LNCAP (cell line): ENCODE data around the gene GGN.

Experiments used
- TF ChIP-seq, protein P1 (sequence below): fragments of 450-650 bp; IDR thresholded peaks from 2 replicates; pipeline ENCODE4 v1.5.1; 2017; ENCODE audit warnings: mild to moderate bottlenecking

GGN gene, protein sequence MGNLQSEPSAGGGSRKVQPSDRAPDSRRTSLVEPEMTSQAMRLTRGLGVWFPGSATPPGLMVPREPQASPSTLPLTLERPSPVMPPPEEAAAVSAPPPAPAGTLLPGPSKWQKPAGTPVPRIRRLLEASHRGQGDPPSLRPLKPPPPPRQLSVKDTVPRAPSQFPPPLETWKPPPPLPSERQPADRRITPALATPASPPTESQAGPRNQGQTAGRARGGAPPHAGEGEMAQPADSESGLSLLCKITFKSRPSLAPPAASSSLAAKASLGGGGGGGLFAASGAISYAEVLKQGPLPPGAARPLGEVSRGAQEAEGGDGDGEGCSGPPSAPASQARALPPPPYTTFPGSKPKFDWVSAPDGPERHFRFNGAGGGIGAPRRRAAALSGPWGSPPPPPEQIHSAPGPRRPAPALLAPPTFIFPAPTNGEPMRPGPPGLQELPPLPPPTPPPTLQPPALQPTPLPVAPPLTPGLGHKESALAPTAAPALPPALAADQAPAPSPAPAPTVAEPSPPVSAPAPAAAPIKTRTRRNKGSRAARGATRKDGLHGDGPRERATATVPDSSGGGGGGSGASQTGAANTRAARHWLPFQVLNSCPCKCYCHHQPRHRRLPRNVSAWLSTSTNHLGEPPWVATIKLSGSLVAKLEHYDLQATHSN

DNA sequence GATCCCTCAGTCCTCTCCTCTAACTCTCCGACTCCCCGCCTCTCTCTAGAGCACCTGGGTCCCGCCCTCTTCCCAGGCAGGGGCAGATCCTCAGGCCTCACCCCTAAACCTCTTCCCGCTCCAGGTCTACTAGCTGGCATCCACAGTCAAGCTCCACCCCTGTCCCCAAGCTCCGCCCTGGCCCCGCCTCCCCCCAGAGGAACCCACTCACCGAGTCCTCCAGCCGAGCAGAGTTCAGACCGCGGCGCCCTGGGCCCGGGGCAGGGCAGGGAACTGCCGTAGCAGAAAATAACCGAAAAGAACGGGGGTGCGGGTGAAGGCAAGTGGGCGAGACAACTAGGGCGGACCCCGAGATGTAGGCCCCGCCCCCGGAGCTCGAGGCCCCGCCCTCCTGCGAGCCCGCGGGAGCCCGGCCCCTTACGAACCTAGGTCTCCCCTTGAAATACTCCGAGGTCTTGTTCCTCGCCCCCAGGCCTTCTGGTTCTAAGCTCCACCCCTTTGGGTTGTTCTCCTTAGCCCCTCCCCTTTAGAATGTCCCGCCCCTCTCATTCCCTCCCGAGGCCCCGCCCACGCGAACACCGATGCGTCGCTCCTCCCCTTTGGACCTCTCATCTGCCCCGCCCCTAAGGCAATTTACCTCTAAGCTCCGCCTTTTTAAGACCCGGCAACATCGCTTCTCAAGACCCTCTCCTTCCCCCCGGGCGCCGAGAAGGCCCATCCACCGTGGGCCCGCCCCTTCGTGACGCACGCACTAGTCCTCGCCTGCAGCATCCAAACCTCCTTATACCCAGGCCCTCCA is at the start of gene GGN:
Gene GGN, minus strand, starts transcription at position 485 of the 799 bp plus-strand sequence. CDS start 773 bp downstream, outside the sequence.
- TF ChIP-seq, protein P1, sequence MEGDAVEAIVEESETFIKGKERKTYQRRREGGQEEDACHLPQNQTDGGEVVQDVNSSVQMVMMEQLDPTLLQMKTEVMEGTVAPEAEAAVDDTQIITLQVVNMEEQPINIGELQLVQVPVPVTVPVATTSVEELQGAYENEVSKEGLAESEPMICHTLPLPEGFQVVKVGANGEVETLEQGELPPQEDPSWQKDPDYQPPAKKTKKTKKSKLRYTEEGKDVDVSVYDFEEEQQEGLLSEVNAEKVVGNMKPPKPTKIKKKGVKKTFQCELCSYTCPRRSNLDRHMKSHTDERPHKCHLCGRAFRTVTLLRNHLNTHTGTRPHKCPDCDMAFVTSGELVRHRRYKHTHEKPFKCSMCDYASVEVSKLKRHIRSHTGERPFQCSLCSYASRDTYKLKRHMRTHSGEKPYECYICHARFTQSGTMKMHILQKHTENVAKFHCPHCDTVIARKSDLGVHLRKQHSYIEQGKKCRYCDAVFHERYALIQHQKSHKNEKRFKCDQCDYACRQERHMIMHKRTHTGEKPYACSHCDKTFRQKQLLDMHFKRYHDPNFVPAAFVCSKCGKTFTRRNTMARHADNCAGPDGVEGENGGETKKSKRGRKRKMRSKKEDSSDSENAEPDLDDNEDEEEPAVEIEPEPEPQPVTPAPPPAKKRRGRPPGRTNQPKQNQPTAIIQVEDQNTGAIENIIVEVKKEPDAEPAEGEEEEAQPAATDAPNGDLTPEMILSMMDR, result no peak

DNA sequence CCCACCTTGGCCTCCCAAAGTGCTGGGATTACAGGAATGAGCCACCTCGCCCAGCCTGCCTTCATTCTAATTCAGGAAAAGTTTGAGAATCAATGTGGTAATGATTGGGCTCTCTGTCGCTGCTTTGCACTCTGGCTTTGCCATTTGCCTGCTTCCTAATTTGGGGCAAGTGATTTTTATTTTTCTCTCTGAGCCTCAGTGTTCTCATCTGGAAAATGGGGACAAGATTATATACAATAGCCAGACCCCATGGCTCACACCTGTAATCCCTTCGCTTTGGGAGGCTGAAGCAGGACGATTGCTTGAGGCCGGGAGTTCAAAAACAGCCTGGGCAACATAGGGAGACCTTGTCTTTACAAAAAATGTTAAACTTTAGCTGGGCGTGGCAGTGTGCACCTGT is 49.5 kb upstream of the GGN start:
- TF ChIP-seq, protein P1, result no peak

DNA sequence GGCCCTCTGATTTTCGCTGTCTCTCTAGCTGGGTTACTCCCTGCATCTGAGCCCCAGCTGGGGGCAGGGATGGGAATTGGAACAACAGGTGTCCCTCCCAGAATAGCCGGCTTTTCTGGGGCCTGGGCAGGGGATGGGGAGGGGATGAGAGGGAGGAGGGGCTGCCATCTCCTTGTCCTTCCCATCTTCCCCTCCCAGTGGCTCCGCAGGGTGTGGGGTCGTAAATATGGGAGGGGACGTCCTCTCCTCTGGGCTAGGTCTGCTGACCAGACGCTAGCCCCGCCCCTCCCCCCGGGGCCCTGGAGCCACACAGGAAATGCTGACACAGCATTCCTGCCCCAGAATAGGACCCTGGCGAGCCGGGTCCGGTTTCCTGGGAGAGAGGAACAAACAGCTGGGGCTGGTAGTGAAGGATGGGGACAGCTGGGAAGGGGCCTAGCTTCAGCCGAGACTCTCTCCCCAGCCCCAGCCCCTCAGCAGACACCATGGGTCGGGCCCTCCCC is 46.8 kb upstream of the GGN start:
- TF ChIP-seq, protein P1, result no peak

DNA sequence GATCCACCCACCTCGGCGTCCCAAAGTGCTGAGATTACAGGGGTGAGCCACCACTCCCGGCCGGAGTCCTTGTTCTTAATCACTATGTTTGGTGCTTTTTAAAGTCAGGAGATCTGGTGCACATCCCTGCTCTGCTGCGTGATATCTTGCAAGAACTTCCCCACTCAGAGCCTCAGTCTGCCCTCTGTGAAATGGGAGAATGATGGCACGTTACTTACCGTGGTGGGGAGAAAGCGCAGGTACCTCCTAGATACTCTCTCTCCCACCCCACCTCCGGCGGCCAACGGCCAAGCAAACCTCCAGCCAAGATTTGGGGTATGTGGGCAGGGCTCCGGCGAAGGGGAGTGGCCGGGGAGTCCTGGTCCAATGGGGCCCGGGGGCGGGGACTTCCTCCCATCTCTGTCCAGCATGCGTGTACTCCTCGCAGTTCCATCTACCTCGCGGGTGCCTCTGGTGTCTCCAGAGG is 45.5 kb upstream of the GGN start, which contains the start of gene RYR1:
Gene RYR1, plus strand, starts transcription at position 424 of the 466 bp plus-strand sequence. CDS start 139 bp downstream, outside the sequence.
- TF ChIP-seq, protein P1, result no peak

DNA sequence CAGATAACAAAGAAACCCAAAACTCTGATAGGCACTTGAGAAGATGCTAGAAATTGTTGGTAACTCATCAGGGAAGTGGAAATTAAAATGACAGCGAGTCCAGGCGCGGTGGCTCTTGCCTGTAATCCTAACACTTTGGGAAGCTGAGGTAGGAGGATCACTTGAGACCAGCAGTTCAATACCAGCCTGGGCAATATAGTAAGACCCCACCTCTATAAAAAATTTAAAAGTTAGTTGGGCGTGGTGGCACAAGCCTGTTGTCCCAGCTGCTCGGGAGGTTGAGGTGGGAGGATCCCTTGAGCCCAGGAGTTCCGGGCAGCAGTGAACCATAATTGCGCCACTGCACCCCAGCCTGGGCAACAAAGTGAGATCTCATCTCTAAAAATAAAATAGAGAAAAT is 43.1 kb upstream of the GGN start:
- TF ChIP-seq, protein P1, result no peak

DNA sequence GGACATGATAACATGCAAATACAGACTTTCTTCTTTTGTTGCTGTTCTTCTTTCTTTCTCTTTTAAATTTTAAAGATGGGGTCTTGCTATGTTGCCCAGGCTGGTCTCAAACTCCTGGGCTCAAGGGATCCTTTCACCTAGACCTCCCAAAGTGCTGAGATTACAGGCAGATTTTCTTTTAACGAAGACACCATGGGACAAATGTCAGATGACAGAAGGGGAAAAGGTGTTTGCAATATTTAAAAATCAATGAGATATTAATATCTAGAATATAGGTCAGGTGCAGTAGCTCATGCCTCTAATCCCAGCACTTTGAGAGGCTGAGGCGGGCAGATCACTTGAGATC is 42.0 kb upstream of the GGN start:
- TF ChIP-seq, protein P1, result no peak

DNA sequence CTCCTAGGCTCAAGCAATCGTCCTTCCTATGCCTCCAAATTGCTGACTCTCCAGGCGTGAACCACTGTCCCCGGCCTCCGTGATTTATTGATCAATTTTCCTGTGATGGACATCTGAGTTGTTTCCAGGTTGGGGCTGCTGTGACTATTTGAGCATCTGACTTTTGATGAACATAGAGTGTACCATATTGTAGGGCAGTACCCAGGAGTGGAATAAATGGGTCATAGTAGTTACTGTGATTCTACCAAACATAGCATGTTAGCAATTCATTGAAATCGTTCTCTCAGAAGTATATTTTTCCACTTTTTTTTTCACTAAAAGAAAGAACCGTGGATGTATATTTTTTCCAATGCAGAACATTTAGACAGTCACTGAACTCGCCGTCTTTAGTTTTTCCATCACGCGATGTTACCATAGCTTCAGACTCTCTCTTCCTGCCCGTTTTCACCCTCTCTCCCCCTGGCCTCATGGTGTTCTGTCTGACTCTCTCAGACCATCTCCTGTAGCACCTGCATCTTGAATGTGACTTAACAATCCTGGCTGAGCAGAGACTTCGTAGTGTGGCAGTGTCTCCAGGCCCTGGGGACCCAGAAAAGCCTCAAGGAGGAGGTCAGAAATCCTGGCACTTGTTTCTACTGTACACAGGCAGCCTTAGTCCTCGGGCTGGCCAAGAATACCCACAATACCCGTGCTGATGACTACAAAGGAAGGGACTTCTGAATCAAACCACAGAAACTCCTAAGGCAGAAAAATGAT is 41.4 kb upstream of the GGN start:
- TF ChIP-seq, protein P1, result no peak
